ENCODE results near the gene VWC2L. TPM values are rescaled to one million over a fixed set of nuclear protein-coding genes. Genes with fewer than 3 reads are reported as not detected.

The VWC2L gene
- total and polyA plus RNA-seq, 2 of the 4 experiments (the other 2 are of a cell fraction), result not detected

DNA sequence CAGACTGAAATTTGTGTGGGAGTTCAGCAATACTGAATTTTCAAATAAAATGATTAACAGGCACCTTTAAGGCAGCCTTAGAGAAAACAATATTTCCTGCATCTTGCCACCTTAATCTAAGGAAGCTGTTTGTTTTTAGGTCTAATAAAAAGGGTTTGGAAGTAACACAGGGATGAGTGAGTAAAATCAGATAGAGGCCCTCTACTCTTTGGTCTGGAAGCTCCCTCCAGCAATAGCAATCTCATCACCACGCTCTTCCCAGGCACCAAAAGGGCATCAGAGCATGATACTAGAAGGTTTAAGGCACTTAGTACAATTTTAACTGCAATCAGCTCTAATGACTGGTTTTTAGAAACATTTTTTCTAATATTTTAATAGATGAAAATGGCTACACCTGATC is 155.6 kb downstream of the VWC2L start:
- no peak overlapping the region for H2AK9ac ChIP-seq (replicated peaks; ENCODE audit: low read depth, low read length, poor library complexity)
- H3K9me3 ChIP-seq (ENCODE audit: control insufficient read depth, insufficient read depth, low read length), result no peaks in the 10 kb centered on the region
- TF ChIP-seq RAD21 (IDR thresholded peaks at IDR 0.05; ENCODE audit: low read length) (no peak), RFX5 (IDR thresholded peaks at IDR 0.05; ENCODE audit: low read depth, low read length) (no peak), FOS (IDR thresholded peaks at IDR 0.05; ENCODE audit: low read depth, low read length) (no peak), MXI1 (IDR thresholded peaks at IDR 0.05; ENCODE audit: borderline replicate concordance, low read depth, low read length) (no peak), POLR2A (IDR thresholded peaks at IDR 0.05; ENCODE audit: low read depth, low read length) (no peak), CHD1 (IDR thresholded peaks at IDR 0.05; ENCODE audit: low read depth, low read length) (no peak), MAFK (IDR thresholded peaks at IDR 0.05; ENCODE audit: low read depth, low read length) (no peak), BHLHE40 (IDR thresholded peaks at IDR 0.05; ENCODE audit: low read depth, low read length) (no peak), RCOR1 (IDR thresholded peaks at IDR 0.05; ENCODE audit: insufficient replicate concordance, low read length) (no peak)
- TF ChIP-seq, protein P1, sequence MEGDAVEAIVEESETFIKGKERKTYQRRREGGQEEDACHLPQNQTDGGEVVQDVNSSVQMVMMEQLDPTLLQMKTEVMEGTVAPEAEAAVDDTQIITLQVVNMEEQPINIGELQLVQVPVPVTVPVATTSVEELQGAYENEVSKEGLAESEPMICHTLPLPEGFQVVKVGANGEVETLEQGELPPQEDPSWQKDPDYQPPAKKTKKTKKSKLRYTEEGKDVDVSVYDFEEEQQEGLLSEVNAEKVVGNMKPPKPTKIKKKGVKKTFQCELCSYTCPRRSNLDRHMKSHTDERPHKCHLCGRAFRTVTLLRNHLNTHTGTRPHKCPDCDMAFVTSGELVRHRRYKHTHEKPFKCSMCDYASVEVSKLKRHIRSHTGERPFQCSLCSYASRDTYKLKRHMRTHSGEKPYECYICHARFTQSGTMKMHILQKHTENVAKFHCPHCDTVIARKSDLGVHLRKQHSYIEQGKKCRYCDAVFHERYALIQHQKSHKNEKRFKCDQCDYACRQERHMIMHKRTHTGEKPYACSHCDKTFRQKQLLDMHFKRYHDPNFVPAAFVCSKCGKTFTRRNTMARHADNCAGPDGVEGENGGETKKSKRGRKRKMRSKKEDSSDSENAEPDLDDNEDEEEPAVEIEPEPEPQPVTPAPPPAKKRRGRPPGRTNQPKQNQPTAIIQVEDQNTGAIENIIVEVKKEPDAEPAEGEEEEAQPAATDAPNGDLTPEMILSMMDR (conservative IDR thresholded peaks at IDR 0.05; ENCODE audit: low read depth, low read length), result no peak
- TF ChIP-seq, protein P2, sequence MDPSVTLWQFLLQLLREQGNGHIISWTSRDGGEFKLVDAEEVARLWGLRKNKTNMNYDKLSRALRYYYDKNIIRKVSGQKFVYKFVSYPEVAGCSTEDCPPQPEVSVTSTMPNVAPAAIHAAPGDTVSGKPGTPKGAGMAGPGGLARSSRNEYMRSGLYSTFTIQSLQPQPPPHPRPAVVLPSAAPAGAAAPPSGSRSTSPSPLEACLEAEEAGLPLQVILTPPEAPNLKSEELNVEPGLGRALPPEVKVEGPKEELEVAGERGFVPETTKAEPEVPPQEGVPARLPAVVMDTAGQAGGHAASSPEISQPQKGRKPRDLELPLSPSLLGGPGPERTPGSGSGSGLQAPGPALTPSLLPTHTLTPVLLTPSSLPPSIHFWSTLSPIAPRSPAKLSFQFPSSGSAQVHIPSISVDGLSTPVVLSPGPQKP (IDR thresholded peaks at IDR 0.05; ENCODE audit: borderline replicate concordance, low read depth, low read length), result no peak
- TF ChIP-seq, protein P3, sequence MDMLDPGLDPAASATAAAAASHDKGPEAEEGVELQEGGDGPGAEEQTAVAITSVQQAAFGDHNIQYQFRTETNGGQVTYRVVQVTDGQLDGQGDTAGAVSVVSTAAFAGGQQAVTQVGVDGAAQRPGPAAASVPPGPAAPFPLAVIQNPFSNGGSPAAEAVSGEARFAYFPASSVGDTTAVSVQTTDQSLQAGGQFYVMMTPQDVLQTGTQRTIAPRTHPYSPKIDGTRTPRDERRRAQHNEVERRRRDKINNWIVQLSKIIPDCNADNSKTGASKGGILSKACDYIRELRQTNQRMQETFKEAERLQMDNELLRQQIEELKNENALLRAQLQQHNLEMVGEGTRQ (IDR thresholded peaks at IDR 0.05; ENCODE audit: low read depth, low read length), result no peak
- H2AK5ac ChIP-seq (ENCODE audit: low read depth, low read length), result no peak overlapping the region
- no peaks in the 10 kb centered on the region for H3K9me1 ChIP-seq (ENCODE audit: insufficient read depth, low read length)
- DNase-seq, result no peak
- WGBS, 2 experiments (ENCODE audit: extremely low coverage in 2 of 2, insufficient read length in 1 of 2), result no CpG with 5 or more reads among the region's 1 CpG
- in situ Hi-C loops (cut with MboI; ENCODE audit: low sequenced_read_pairs) (no loop called here), intact Hi-C loops (cut with micrococcal nuclease) (no loop called here), dilution Hi-C loops (cut with HindIII; ENCODE audit: low sequenced_read_pairs, unreplicated experiment) (no loop called here)
- no TSS peak for BruUV-seq (replicated peaks)
- no peak overlapping the region for H2BK15ac ChIP-seq (ENCODE audit: low read depth, low read length)
- no peaks in the 10 kb centered on the region for H3K4me1 ChIP-seq (ENCODE audit: control insufficient read depth, insufficient read depth, low read length)
- no peak overlapping the region for H3K23ac ChIP-seq (ENCODE audit: low read depth, low read length)
- H2BK20ac ChIP-seq (ENCODE audit: low read depth, low read length), result no peak overlapping the region
- no peaks in the 10 kb centered on the region for H4K20me1 ChIP-seq (ENCODE audit: insufficient read depth, low read length)
- no peak overlapping the region for H3K4me2 ChIP-seq (ENCODE audit: low read depth, low read length)
- H4K91ac ChIP-seq (ENCODE audit: insufficient read depth, low read depth, low read length), result no peak overlapping the region
- H2BK5ac ChIP-seq (ENCODE audit: low read depth, low read length, poor library complexity, severe bottlenecking), result no peak overlapping the region
- H4K8ac ChIP-seq (ENCODE audit: low read depth in 2 of 2, low read length in 2 of 2), result no peak overlapping the region
- H2AFZ ChIP-seq (replicated peaks; ENCODE audit: low read length, poor library complexity), result no peak overlapping the region
- H3K36me3 ChIP-seq (ENCODE audit: control insufficient read depth, insufficient read depth, low read length), result no peaks in the 10 kb centered on the region
- no peak overlapping the region for H3K56ac ChIP-seq (ENCODE audit: extremely low read depth, insufficient read depth, low read length)
- H2BK120ac ChIP-seq (ENCODE audit: low read depth, low read length), result no peak overlapping the region
- H3K4ac ChIP-seq (ENCODE audit: low read depth, low read length), result no peak overlapping the region
- no peak overlapping the region for H3K9ac ChIP-seq (ENCODE audit: low read depth, low read length)
- H3K27me3 ChIP-seq (ENCODE audit: control insufficient read depth, insufficient read depth, low read length), result no peaks in the 10 kb centered on the region
- no peak overlapping the region for H3K14ac ChIP-seq (replicated peaks; ENCODE audit: low read depth, low read length)
- no peak overlapping the region for H3K4me3 ChIP-seq (ENCODE audit: insufficient read depth, low read depth, low read length)
- no peak overlapping the region for H4K5ac ChIP-seq (ENCODE audit: low read depth, low read length)
- ATAC-seq (ENCODE audit: low read depth), result no peak
- CTCF ChIA-PET, result interaction anchor here (0.6 to 1.1 kb wide), 2 partner anchors 10 to 31 kb away, joined by 3 read pairs; no protein-coding TSS in a partner anchor
- H3K79me1 ChIP-seq (ENCODE audit: low read depth in 1 of 2, low read length in 2 of 2), result no peaks in the 10 kb centered on the region
- no peak overlapping the region for H3K18ac ChIP-seq (ENCODE audit: low read depth, low read length)
- no peak overlapping the region for H3K27ac ChIP-seq (ENCODE audit: insufficient read depth, low read length)
- POLR2A ChIA-PET (ENCODE audit: unreplicated experiment), result no interaction called here

Data from IMR-90 (cell line).